ENCODE data around the gene HYDIN. TPM values are rescaled to one million over a fixed set of nuclear protein-coding genes. Genes with fewer than 3 reads are reported as not detected.

HYDIN gene
- polyA plus RNA-seq, 1 donor from 2014 or later: 2.2 TPM

- H3K4me3 ChIP-seq (ENCODE audit: low read length): no peak overlapping the region
- no peaks in the 10 kb centered on the region for H3K79me2 ChIP-seq (replicated peaks; ENCODE audit: insufficient read depth, low read length)
- H3K27me3 ChIP-seq (ENCODE audit: insufficient read depth, low read depth, low read length): no peaks in the 10 kb centered on the region
- H3K9me2 ChIP-seq (ENCODE audit: insufficient read depth, low read length): no peaks in the 10 kb centered on the region
- H2AFZ ChIP-seq (ENCODE audit: low read depth, low read length): no peak overlapping the region
- no peaks in the 10 kb centered on the region for H3F3A ChIP-seq (ENCODE audit: insufficient read depth, low read length, poor library complexity, severe bottlenecking)
- no peaks in the 10 kb centered on the region for H3K9me3 ChIP-seq (ENCODE audit: low read length)
- H4K20me1 ChIP-seq (ENCODE audit: insufficient read depth): no peaks in the 10 kb centered on the region
- TF ChIP-seq MXI1 (conservative IDR thresholded peaks at IDR 0.05; ENCODE audit: poor library complexity, severe bottlenecking) (no peak), SMC3 (conservative IDR thresholded peaks at IDR 0.05; ENCODE audit: poor library complexity) (no peak), EZH2 (IDR thresholded peaks at IDR 0.05; ENCODE audit: borderline replicate concordance, insufficient read depth, low read length, poor library complexity, severe bottlenecking) (no peak), POLR2AphosphoS5 (IDR thresholded peaks at IDR 0.05) (no peak), EP300 (conservative IDR thresholded peaks at IDR 0.05; ENCODE audit: poor library complexity, severe bottlenecking) (no peak), TAF1 (IDR thresholded peaks at IDR 0.05; ENCODE audit: low read depth) (no peak), RAD21 (conservative IDR thresholded peaks at IDR 0.05) (no peak), REST (IDR thresholded peaks at IDR 0.05; ENCODE audit: borderline replicate concordance) (no peak)
- TF ChIP-seq, protein P1, sequence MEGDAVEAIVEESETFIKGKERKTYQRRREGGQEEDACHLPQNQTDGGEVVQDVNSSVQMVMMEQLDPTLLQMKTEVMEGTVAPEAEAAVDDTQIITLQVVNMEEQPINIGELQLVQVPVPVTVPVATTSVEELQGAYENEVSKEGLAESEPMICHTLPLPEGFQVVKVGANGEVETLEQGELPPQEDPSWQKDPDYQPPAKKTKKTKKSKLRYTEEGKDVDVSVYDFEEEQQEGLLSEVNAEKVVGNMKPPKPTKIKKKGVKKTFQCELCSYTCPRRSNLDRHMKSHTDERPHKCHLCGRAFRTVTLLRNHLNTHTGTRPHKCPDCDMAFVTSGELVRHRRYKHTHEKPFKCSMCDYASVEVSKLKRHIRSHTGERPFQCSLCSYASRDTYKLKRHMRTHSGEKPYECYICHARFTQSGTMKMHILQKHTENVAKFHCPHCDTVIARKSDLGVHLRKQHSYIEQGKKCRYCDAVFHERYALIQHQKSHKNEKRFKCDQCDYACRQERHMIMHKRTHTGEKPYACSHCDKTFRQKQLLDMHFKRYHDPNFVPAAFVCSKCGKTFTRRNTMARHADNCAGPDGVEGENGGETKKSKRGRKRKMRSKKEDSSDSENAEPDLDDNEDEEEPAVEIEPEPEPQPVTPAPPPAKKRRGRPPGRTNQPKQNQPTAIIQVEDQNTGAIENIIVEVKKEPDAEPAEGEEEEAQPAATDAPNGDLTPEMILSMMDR (IDR thresholded peaks at IDR 0.05; ENCODE audit: poor library complexity, severe bottlenecking): no peak
- H3K36me3 ChIP-seq (ENCODE audit: insufficient read depth, low read length): no peaks in the 10 kb centered on the region
- H3K27ac ChIP-seq (ENCODE audit: low read length): no peak overlapping the region
- H3K4me2 ChIP-seq (ENCODE audit: low read length): no peak overlapping the region
- no peak overlapping the region for H3K9ac ChIP-seq (ENCODE audit: low read length)
These were observed 471.7 kb downstream of the HYDIN start for GRCh38 chr16:70758786-70759185.

Small RNA genes within 50 kb of the gene (small RNA-seq; reads per million reads assigned to genes)
- 0 to 0.49 (median 0.06) reads per million in 3 experiments for gene RNU6ATAC25P

Other genes starting within 250 kb of the HYDIN start
- 46.9 and 48.1 TPM in 2 replicates for gene CMTR2, start 58.7 kb upstream of the HYDIN start, polyA plus RNA-seq
- 0.20 and 1.1 TPM in 2 replicates for gene CALB2, start 128.0 kb upstream of the HYDIN start, polyA plus RNA-seq
- gene TLE7, start 211.3 kb upstream of the HYDIN start, polyA plus RNA-seq: not detected in 2 replicates
- 35.9 and 40.4 TPM in 2 replicates for gene ZNF23, start 231.5 kb upstream of the HYDIN start, polyA plus RNA-seq